Tongue (tissue), 2 donors: ENCODE measurements around the gene LCN2. TPM values are rescaled to one million over a fixed set of nuclear protein-coding genes. Genes with fewer than 3 reads are reported as not detected.
A peak's percentile ranks its signal among the peaks of the same experiment; 100 is the strongest.
"Not testable (repeated sequence)": the region's sequence is repeated elsewhere in the genome, so short reads cannot be mapped to it uniquely, and the experiment has no call there.

Source experiments
- DNase-seq: peaks from one replicate; pipeline ENCODE4 v3.0.0-alpha.2; 2015
- total RNA-seq: library from RNA; depleted of rRNA; stranded (reverse); fragments of >200 nt; gene quantifications from one replicate; pipeline ENCODE4 v1.2.3, GENCODE V29; 2014

The LCN2 gene
- total RNA-seq: 19.7 TPM

DNA sequence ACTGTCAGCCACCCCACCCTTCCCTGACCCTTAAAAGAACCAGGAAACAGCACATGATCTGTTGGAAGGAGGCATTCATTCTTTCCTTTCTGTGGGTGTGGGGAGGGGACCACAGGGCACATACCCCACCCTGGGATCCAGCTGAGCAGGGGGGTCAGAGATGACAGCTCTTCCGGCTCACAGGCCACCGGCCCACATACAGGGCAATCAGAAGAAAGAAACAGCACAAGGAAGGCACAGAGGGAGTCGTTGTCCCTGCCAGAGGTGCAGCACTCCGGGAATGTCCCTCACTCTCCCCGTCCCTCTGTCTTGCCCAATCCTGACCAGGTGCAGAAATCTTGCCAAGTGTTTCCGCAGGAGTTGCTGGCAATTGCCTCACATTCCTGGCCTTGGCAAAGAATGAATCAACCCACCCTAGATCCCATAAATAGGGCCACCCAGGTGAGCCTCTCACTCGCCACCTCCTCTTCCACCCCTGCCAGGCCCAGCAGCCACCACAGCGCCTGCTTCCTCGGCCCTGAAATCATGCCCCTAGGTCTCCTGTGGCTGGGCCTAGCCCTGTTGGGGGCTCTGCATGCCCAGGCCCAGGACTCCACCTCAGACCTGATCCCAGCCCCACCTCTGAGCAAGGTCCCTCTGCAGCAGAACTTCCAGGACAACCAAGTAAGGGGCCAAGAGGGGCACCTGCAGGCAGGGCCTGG lies at the start of gene LCN2:
LCN2 (plus strand) TSS at position 453 of the 701 bp plus-strand sequence; CDS start at position 526, 73 bp downstream.
- DNase-seq: no peak

DNA sequence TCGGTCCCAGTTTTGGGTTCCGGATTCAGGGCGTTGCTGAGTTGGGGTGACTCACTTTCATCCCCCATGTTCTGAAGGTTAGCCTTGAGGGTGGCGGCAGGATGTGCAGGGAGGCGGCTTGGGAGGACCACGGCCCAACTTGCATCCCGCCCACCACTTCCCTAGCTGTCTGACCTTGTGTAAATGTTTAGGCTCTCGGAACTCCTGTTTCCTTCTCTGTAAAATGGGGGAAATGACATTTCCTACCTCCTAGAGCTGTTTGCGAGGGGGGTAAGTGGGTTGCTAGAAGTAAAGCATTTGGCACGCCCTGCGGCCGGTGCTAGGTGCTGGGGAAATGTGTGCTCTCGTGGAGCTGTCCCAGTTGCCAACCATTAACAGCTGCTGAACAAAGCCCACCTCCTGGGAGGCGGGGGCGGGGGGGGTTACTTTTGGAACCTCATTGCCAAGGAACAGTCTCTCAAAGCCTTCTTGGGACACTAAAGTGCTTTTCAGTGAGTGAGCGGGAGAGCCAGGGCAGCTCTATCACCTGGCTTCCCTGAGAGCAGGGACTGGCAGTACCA lies 49.2 kb upstream of the LCN2 start:
- DNase-seq: peak; percentile 48

DNA sequence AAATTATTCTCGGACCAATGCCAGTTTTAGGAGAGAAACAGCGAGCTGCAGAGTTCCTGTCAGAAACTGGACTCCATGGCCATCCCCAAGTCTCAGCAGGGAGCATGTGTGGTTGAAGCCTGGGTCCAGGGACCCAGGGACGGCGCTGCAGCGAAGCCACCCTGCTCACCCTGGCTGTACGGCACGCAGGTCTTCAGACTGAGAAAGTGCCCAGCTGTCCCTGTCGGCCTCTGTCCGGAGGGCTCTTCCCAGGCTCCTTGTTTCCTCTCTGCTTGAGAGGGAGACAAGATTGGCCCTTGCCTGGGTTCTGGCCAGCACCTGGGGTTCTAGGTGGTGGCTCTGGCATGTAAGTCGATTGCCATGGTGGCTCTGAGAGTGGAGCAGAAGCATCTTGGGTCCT lies 48.7 kb upstream of the LCN2 start:
- no peak for DNase-seq

GRCh38 chr9:128101231-128101661 lies 48.0 kb upstream of the LCN2 start:
- no peak for DNase-seq

DNA sequence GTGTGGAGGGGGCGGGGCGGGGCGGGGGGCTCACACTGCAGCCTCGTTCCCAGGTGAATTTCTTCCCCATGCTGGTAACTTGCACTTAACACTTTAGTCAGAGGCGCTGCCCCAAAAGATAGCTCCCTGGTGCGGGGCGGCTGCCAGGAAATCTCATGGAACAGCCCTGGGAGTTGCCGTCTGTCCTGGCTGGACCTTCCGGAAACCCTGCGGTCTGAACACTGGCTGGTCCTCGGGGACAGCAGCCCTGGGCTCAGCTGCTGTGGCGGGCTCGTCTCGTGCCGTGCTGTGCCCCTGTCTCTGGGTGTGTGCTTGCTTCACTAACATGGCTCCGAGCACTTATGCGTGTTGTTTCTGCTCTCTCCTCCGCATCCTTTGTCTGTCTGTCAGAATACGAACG lies 47.6 kb upstream of the LCN2 start:
- DNase-seq: no peak

- DNase-seq: no peak
These were observed 47.1 kb upstream of the LCN2 start for GRCh38 chr9:128102196-128102595.

GRCh38 chr9:128102861-128103588 lies 46.2 kb upstream of the LCN2 start:
- no peak for DNase-seq

DNA sequence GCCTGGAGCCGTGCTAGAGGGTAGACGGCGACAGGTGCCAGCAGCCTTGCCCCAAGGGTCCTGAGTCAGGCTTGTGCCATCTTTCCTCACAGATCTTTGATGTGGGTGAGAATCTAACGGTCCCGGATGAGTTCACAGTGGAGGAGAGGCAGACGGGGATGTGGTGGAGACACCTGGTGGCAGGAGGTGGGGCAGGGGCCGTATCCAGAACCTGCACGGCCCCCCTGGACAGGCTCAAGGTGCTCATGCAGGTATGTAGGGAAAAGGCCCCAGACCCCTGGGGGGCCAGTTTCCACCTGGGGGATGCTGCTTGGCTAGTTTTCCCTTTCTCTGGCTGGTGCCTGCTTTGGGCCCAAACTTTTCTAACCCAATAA lies 45.7 kb upstream of the LCN2 start:
- DNase-seq: no peak

- peak; percentile 88 for DNase-seq
These were observed 45.1 kb upstream of the LCN2 start for GRCh38 chr9:128104171-128104618.

GRCh38 chr9:128105538-128106175 lies 43.6 kb upstream of the LCN2 start:
- no peak for DNase-seq

DNA sequence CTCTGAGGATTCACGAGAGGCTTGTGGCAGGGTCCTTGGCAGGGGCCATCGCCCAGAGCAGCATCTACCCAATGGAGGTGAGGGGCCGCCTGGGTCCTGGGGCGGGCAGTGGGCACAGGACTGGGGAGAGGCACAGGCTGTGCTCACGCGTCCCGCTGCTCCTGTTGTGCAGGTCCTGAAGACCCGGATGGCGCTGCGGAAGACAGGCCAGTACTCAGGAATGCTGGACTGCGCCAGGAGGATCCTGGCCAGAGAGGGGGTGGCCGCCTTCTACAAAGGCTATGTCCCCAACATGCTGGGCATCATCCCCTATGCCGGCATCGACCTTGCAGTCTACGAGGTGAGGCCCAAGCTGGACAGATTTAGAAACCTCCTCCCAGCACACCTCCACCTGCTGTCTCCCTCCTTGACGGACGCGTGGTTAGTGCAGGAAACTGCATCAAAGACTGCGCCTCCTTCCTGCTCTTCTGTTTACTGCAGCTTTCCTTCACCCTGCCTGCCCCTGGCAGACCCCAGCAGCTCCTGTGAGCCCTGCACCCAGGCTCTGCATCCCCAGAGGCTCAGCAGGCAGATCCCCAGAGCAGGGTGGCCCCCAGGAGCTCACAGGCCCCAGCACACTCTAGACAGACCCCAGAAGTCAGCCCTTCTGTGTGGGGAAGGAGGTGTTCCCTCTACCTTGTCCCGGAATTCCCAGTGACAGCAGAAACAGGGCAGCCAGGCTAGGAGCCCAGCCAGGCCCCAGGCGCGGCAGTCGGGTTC lies 42.9 kb upstream of the LCN2 start:
- DNase-seq: no peak

DNA sequence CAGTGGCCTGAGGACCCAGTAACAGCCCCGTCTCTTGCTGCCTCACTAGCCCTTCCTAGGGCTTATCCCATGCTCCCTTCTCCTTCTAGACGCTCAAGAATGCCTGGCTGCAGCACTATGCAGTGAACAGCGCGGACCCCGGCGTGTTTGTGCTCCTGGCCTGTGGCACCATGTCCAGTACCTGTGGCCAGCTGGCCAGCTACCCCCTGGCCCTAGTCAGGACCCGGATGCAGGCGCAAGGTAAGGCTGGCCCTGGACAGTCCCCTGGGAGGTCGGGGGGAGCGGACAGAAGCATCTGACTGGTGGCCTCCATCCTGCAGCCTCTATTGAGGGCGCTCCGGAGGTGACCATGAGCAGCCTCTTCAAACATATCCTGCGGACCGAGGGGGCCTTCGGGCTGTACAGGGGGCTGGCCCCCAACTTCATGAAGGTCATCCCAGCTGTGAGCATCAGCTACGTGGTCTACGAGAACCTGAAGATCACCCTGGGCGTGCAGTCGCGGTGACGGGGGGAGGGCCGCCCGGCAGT lies 42.2 kb upstream of the LCN2 start:
- DNase-seq: no peak

DNA sequence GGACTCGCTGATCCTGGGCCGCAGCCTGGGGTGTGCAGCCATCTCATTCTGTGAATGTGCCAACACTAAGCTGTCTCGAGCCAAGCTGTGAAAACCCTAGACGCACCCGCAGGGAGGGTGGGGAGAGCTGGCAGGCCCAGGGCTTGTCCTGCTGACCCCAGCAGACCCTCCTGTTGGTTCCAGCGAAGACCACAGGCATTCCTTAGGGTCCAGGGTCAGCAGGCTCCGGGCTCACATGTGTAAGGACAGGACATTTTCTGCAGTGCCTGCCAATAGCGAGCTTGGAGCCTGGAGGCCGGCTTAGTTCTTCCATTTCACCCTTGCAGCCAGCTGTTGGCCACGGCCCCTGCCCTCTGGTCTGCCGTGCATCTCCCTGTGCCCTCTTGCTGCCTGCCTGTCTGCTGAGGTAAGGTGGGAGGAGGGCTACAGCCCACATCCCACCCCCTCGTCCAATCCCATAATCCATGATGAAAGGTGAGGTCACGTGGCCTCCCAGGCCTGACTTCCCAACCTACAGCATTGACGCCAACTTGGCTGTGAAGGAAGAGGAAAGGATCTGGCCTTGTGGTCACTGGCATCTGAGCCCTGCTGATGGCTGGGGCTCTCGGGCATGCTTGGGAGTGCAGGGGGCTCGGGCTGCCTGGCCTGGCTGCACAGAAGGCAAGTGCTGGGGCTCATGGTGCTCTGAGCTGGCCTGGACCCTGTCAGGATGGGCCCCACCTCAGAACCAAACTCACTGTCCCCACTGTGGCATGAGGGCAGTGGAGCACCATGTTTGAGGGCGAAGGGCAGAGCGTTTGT lies 41.6 kb upstream of the LCN2 start:
- no peak for DNase-seq

DNA sequence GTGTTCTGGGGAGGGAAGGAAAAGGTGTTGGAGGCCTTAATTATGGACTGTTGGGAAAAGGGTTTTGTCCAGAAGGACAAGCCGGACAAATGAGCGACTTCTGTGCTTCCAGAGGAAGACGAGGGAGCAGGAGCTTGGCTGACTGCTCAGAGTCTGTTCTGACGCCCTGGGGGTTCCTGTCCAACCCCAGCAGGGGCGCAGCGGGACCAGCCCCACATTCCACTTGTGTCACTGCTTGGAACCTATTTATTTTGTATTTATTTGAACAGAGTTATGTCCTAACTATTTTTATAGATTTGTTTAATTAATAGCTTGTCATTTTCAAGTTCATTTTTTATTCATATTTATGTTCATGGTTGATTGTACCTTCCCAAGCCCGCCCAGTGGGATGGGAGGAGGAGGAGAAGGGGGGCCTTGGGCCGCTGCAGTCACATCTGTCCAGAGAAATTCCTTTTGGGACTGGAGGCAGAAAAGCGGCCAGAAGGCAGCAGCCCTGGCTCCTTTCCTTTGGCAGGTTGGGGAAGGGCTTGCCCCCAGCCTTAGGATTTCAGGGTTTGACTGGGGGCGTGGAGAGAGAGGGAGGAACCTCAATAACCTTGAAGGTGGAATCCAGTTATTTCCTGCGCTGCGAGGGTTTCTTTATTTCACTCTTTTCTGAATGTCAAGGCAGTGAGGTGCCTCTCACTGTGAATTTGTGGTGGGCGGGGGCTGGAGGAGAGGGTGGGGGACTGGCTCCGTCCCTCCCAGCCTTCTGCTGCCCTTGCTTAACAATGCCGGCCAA lies 40.8 kb upstream of the LCN2 start:
- no peak for DNase-seq

- DNase-seq: peak; percentile 41
These were observed 40.1 kb upstream of the LCN2 start for GRCh38 chr9:128109050-128109709.

DNA sequence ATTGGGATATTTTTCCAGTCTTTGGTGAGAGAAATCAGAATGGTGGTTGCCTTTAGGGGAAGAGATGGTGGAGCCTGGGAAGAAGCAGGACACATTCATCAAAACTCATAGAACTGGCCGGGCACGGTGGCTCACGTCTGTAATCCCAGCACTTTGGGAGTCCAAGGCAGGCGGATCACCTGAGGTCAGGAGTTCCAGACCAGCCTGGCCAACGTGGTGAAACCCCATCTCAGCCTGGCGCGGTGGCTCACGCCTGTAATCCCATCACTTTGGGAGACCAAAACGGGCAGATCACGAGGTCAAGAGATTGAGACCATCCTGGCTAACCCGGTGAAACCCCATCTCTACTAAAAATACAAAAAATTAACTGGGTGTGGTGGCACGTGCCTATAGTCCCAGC lies 37.5 kb upstream of the LCN2 start:
- DNase-seq: not testable (repeated sequence)

- no peak for DNase-seq
These were observed 35.5 kb upstream of the LCN2 start for GRCh38 chr9:128113526-128114325.

DNA sequence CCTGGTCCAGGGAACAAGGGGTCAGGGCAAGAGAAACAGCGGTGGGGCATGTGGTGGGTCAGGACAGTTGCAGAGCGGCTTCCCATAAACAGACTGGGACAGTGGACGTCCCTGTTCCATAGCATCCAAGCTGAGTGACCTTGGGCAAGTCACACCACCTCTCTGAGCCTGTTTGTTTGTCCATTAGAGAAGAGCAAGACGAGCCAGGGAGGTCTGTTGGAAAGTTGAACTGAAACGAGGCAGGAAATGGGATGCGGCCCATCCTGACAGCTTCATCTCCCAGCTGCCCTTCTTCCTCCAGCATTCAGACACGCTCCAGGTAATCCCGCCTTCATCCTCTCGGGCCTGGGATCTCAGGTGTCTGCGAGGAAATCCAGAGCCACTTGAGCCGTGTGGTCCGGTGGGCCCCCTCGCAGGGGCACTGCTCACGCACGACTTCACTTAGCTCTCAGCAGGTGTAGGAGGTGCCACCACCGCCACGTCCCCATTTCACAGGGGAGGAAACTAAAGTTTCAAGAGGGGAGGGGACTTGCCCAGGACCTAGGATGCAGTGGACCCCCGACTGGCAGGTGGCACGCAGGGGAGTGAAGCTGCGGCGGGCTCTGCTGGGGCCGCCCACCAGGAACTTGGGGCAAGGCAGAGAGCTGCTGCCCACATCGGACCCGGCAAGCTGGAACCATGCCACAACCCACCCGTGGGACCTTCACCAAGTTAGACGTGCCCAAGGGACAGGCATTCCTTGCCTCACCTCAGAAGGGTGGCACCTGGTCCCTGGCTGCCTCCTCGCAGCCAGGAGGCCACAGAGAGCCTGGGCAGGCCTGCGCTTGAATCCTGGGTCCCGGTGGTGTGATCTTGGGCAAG lies 34.7 kb upstream of the LCN2 start:
- no peak for DNase-seq
